Lower leg skin (tissue), 4 donors: ENCODE results near the gene SZRD1. TPM values are rescaled to one million over a fixed set of nuclear protein-coding genes. Genes with fewer than 3 reads are reported as not detected.

Source experiments
- DNase-seq, 2 donors: peaks; one replicate each; pipeline ENCODE4 v3.0.0-alpha.2; 2019; ENCODE audit warnings: low spot score in 2 of 2
- H3K4me3 ChIP-seq: fragments of 200-600 bp; sonication (generic); 2 replicates; pipeline ENCODE4 v1.5.1; 2017; ENCODE audit warnings: mild to moderate bottlenecking, low read depth; ENCODE audit not compliant: poor library complexity, severe bottlenecking
- CTCF ChIP-seq, 3 donors: fragments of 450-650 bp; IDR thresholded peaks; one replicate each; pipeline ENCODE4 v1.5.1; 2016; ENCODE audit warnings: antibody characterized with exemption in 3 of 3, mild to moderate bottlenecking in 3 of 3, moderate library complexity in 2 of 3
- POLR2A ChIP-seq, 2 donors: fragments of 450-650 bp; IDR thresholded peaks; one replicate each; pipeline ENCODE4 v1.6.1; 2016 to 2017; ENCODE audit warnings: antibody characterized with exemption in 2 of 2, mild to moderate bottlenecking in 1 of 2, moderate library complexity in 1 of 2
- WGBS, 2 donors: methylation state at CpG; one replicate each; pipeline ENCODE4 v1.1.5; 2018; 5-methylcytosine and 5-hydroxymethylcytosine counted together
- intact Hi-C: fragments of 100-400 bp; cut with DNase I; formaldehyde crosslinking; loops from one replicate; pipeline ENCODE4 v1.15.0; 2023; ENCODE audit warnings: low total_unique reads
- total RNA-seq, 4 donors: library from RNA; depleted of rRNA; stranded (reverse); fragments of >200 nt; gene quantifications; one replicate each; pipeline ENCODE4 v1.1.0, GENCODE V29; 2016

The SZRD1 gene
- total RNA-seq, 4 donors from 2014 or later, result 37.8 to 54.0 (median 48.5) TPM

- WGBS, 2 donors, result 92 to 96% methylated on average over 5 of the region's 5 CpGs
- DNase-seq, result no peak
- intact Hi-C loops, result no loop called here
- no peak overlapping the region for H3K4me3 ChIP-seq
- TF ChIP-seq POLR2A (IDR thresholded peaks at IDR 0.05), result no peak
- TF ChIP-seq CTCF (IDR thresholded peaks at IDR 0.05), result no peak
Measured at GRCh38 chr1:16410803-16411202, 43.8 kb downstream of the SZRD1 start.

GRCh38 chr1:16413191-16413590 is 46.1 kb downstream of the SZRD1 start:
- H3K4me3 ChIP-seq, result no peak overlapping the region
- 82 to 90% methylated on average over 3 of the region's 3 CpGs for WGBS, 2 donors
- TF ChIP-seq POLR2A (IDR thresholded peaks at IDR 0.05) (no peak), CTCF (IDR thresholded peaks at IDR 0.05) (no peak)
- intact Hi-C loops, result no loop called here
- DNase-seq, result no peak

DNA sequence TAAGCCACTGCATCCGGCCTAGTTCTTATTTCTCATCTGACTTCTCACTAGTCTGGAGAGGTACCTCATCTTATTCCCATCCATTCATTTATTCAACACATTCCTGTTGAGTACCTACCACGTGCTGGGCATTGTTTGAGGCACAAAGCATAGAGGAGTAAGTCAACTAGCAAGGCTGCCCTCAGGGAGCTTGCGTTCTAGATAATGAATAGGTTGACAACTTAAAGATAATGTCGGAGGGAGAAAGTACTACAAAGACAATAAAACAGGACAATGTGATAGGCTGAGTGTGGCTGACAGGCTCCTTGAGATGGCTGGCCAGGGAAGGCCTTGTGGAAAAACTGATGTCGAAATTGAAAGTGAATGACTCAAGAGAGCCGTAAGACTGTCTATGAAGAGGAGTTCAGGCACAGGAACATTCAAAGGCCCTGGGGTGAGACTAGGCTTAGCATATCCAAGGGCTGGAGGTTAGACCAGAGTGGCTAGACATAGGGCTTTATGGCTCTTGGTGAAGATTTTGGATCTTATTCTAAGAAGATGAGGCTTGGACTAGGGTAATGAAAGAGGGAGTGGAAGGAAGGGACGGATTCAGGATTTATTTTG is 51.9 kb downstream of the SZRD1 start:
- no peak for DNase-seq
- 89 to 90% methylated on average over 7 of the region's 7 CpGs for WGBS, 2 donors
- no peak overlapping the region for H3K4me3 ChIP-seq
- intact Hi-C loops, result loop anchor here (2.0 kb wide), 1 partner anchor 14 kb away; no protein-coding TSS in a partner anchor
- TF ChIP-seq CTCF (IDR thresholded peaks at IDR 0.05), result no peak
- TF ChIP-seq POLR2A (IDR thresholded peaks at IDR 0.05), result no peak

DNA sequence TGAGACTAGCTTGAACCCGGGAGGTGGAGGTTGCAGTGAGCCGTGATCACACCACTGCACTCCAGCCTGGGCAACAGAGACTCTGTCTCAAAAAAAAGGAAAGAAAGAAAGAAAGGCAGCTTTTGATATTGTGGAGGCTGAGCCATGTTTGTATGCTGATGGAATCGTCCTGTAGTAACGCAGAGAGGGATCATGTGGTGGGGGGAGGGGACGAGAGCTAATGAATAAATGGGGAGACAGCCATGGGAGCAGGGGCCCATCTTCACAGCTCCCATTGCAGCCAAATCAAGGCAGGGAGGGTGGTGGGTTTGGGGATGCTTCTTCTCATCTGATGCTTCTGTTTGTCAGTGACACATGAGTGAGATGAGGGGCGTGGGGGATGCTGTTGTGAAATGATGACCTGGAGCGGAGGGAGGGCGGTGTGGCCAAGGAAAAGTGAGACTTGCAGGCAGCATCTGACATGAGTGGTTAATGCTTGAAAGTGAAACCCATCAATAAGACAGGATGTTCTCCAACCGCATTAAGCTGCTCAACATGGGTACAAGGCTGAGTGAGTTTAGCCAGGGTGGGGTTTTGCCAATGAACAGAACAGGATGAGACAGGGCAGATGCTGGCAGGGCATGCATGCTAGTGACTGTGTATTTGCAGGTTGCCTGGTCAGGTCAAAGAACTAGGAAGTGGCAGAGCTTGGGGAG is 53.5 kb downstream of the SZRD1 start:
- H3K4me3 ChIP-seq, result no peak overlapping the region
- no peak for DNase-seq
- 58 to 64% methylated on average over 9 of the region's 9 CpGs for whole genome bisulfite sequencing, 2 donors
- no peak for TF ChIP-seq POLR2A (IDR thresholded peaks at IDR 0.05)
- TF ChIP-seq CTCF (IDR thresholded peaks at IDR 0.05), result no peak
- intact Hi-C loops, result no loop called here

DNA sequence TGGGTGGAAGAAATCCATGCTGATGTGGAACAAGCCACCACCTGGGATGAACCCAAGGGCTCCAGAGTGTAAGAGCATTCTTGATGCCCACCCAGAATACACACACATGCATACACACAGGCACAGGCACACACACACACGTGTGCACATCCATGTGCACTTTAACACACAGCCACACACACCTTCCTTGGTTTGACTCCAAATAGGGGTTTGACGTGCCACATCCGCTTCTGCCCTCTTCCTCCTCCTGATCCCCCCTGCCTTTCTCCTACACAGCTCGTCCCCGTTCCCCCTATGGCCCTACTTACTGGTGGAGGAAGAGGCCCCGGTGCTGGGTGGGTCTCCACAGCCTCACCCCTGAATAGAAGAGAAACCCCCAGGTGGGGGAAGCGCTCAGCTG is 54.2 kb downstream of the SZRD1 start:
- DNase-seq, result no peak
- intact Hi-C loops, result no loop called here
- H3K4me3 ChIP-seq, result no peak overlapping the region
- no peak for TF ChIP-seq CTCF (IDR thresholded peaks at IDR 0.05)
- TF ChIP-seq POLR2A (IDR thresholded peaks at IDR 0.05), result no peak
- WGBS, 2 donors, result 75 to 87% methylated on average over 7 of the region's 7 CpGs
